ENCODE results near the gene LYPD6B. TPM values are rescaled to one million over a fixed set of nuclear protein-coding genes. Genes with fewer than 3 reads are reported as not detected.

Gene LYPD6B
- total and polyA plus RNA-seq, 10 of the 15 experiments (the other 5 are each of a cell fraction or from before 2014, with no cell fraction given) = 1.0 to 6.6 (median 4.0) TPM

GRCh38 chr2:149160701-149161217 lies 122.3 kb downstream of the LYPD6B start (continued):
- no peak for TF ChIP-seq E4F1 (IDR thresholded peaks at IDR 0.05; ENCODE audit: borderline replicate concordance, partially characterized antibody)
- 0 out of 4 replicates have a peak, but pooled peaks of 1 of the 2 experiments have one; percentile 7 for TF ChIP-seq ETV6 (conservative IDR thresholded peaks at IDR 0.05 in 1 of 2, IDR thresholded peaks at IDR 0.05 in 1 of 2; ENCODE audit: borderline replicate concordance in 1 of 2, low read depth in 1 of 2)
- 0 out of 2 replicates have a peak, but pooled peaks have one; percentile 13 for TF ChIP-seq CREB1 (IDR thresholded peaks at IDR 0.05; ENCODE audit: low read depth)
- TF ChIP-seq EED (IDR thresholded peaks at IDR 0.05; ENCODE audit: low read depth) = peak; percentile 84
- TF ChIP-seq CREM (IDR thresholded peaks at IDR 0.05; ENCODE audit: low read depth) = peak; percentile 30; the same call in 1 of the 2 replicates
- TF ChIP-seq MTA2 (IDR thresholded peaks at IDR 0.05; ENCODE audit: low read depth) = peak; percentile 72
- TF ChIP-seq NBN (IDR thresholded peaks at IDR 0.05) = no peak
- TF ChIP-seq SMAD1 (IDR thresholded peaks at IDR 0.05; ENCODE audit: low read depth, partially characterized antibody) = peak; percentile 91
- no peak for TF ChIP-seq NR2C2 (IDR thresholded peaks at IDR 0.05; ENCODE audit: borderline replicate concordance, control insufficient read depth, insufficient read length, low read depth)
- peak; percentile 74 for TF ChIP-seq ATF2 (IDR thresholded peaks at IDR 0.05; ENCODE audit: low read length)
- peak; percentile 54; the same call in 1 of the 2 replicates for TF ChIP-seq PAX5 (IDR thresholded peaks at IDR 0.05; ENCODE audit: borderline replicate concordance, low read depth, low read length)
